Breast epithelium (tissue), 4 donors: ENCODE measurements around the gene PRDM2. TPM values are rescaled to one million over a fixed set of nuclear protein-coding genes. Genes with fewer than 3 reads are reported as not detected.
"Not testable (repeated sequence)": the region's sequence is repeated elsewhere in the genome, so short reads cannot be mapped to it uniquely, and the experiment has no call there.

ENCODE experiments used
- DNase-seq, 2 donors: peaks; one replicate each; pipeline ENCODE4 v3.0.0-alpha.2; 2019; ENCODE audit warnings: low spot score in 2 of 2
- H3K27ac ChIP-seq, 2 donors: fragments of 200-600 bp; sonication (generic) in 1 of 2; one replicate each; pipeline ENCODE4 v1.5.1; 2016 to 2019; ENCODE audit warnings: mild to moderate bottlenecking in 1 of 2
- H3K27me3 ChIP-seq, 2 donors: fragments of 200-600 bp; sonication (generic) in 1 of 2; one replicate each; pipeline versions ENCODE4 v1.5.1 to v1.6.0; 2017 to 2019; ENCODE audit warnings: control low read depth in 1 of 2, mild to moderate bottlenecking in 1 of 2
- H3K36me3 ChIP-seq: fragments of 200-600 bp; one replicate; pipeline ENCODE4 v1.5.1; 2019
- H3K4me1 ChIP-seq, 2 donors: fragments of 200-600 bp; sonication (generic); one replicate each; pipeline ENCODE4 v1.5.1; 2016 to 2019; ENCODE audit warnings: control low read depth in 1 of 2
- H3K4me3 ChIP-seq, 3 donors: fragments of 200-600 bp; sonication (generic); 1 replicate in 2 of 3; 2 replicates in 1 of 3; pipeline ENCODE4 v1.5.1; 2016 to 2019; ENCODE audit warnings: mild to moderate bottlenecking in 3 of 3, moderate library complexity in 2 of 3
- H3K9me3 ChIP-seq, 2 donors: fragments of 200-600 bp; sonication (generic) in 1 of 2; one replicate each; pipeline ENCODE4 v1.5.1; 2016 to 2019; ENCODE audit warnings: control low read depth in 1 of 2
- POLR2A ChIP-seq: fragments of 450-650 bp; IDR thresholded peaks from one replicate; pipeline ENCODE4 v1.6.1; 2016; ENCODE audit warnings: antibody characterized with exemption, mild to moderate bottlenecking, moderate library complexity
- POLR2AphosphoS5 ChIP-seq, 3 donors: sonication (generic); formaldehyde crosslinking; IDR thresholded peaks; one replicate each; pipeline ENCODE4 v1.6.1; 2017; ENCODE audit warnings: antibody characterized with exemption in 3 of 3
- intact Hi-C: fragments of 100-400 bp; cut with DNase I; formaldehyde crosslinking; loops from one replicate; pipeline ENCODE4 v1.15.1; 2023; ENCODE audit warnings: low total_unique reads
- total RNA-seq, 3 donors: library from RNA; depleted of rRNA; stranded (reverse); fragments of >200 nt; gene quantifications; one replicate each; pipeline ENCODE4 v1.1.0, GENCODE V29; 2016
- TF ChIP-seq, protein P1 (sequence below), 3 donors: fragments of 450-650 bp; IDR thresholded peaks; one replicate each; pipeline ENCODE4 v1.5.1; 2016 to 2017; ENCODE audit warnings: antibody characterized with exemption in 3 of 3, mild to moderate bottlenecking in 3 of 3, moderate library complexity in 3 of 3

PRDM2 gene
- total RNA-seq, 3 donors from 2014 or later = 45.6 to 57.1 (median 47.2) TPM

DNA sequence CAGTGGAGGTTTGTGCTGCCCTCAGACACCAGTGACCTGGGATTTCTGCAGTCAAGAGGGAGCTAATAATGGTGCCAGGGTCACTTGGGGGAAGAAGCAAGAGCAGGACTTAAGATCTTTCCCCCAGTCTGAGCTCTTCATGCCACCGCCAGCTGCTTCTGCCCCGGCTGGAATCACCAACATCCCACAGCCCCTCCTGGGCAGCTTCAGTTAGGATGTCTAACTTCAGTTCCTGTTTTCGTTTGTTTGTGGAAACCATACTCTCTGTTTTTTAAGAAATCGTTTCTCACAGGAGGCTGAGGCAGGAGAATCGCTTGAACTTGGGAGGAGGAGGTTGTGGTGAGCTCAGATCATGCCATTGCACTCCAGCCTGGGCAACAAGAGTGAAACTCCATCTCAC lies 25.6 kb upstream of the PRDM2 start:
- intact Hi-C loops = no loop called here

DNA sequence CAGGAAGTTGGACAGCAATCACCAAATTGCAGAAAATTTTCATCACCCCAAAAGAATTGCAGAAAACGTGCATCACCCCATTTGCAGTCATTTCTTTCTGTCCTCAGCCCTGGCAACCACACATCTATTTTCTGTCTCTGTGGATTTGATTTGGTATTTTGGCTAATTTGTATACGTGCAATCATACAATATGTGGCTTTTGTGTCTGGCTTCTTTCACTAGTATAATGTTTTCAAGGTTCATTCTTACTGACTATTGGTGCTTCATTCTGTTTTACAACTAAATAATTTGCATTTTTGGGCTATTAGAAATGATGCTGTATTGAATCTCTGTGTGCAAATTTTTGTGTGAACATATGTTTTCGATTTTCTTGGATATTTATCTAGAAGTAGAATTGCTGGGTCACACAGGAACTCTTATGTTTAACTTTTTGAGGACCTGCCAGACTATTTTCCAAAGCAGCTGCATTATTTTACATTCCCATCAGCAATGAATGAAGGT lies 24.8 kb upstream of the PRDM2 start:
- intact Hi-C loops = no loop called here
- Histone ChIP-seq H3K27ac (no peak overlapping the region), H3K4me3 (no peak overlapping the region), H3K9me3 (no peaks in the 10 kb centered on the region), H3K27me3 (no peaks in the 10 kb centered on the region), H3K4me1 (no peaks in the 10 kb centered on the region), H3K36me3 (no peaks in the 10 kb centered on the region)
- no peak for DNase-seq
- TF ChIP-seq POLR2A (no peak), POLR2AphosphoS5 (IDR thresholded peaks at IDR 0.05) (no peak)
- TF ChIP-seq, protein P1, sequence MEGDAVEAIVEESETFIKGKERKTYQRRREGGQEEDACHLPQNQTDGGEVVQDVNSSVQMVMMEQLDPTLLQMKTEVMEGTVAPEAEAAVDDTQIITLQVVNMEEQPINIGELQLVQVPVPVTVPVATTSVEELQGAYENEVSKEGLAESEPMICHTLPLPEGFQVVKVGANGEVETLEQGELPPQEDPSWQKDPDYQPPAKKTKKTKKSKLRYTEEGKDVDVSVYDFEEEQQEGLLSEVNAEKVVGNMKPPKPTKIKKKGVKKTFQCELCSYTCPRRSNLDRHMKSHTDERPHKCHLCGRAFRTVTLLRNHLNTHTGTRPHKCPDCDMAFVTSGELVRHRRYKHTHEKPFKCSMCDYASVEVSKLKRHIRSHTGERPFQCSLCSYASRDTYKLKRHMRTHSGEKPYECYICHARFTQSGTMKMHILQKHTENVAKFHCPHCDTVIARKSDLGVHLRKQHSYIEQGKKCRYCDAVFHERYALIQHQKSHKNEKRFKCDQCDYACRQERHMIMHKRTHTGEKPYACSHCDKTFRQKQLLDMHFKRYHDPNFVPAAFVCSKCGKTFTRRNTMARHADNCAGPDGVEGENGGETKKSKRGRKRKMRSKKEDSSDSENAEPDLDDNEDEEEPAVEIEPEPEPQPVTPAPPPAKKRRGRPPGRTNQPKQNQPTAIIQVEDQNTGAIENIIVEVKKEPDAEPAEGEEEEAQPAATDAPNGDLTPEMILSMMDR (IDR thresholded peaks at IDR 0.05) = no peak

More for the DNA sequence above, 25.6 kb upstream of the PRDM2 start:
- no peak overlapping the region for H3K4me3 ChIP-seq
- H3K27me3 ChIP-seq = no peaks in the 10 kb centered on the region
- TF ChIP-seq POLR2A (no peak), POLR2AphosphoS5 (IDR thresholded peaks at IDR 0.05) (no peak)
- TF ChIP-seq, protein P1 (IDR thresholded peaks at IDR 0.05) = no peak
- no peaks in the 10 kb centered on the region for H3K9me3 ChIP-seq
- no peak overlapping the region for H3K27ac ChIP-seq
- no peaks in the 10 kb centered on the region for H3K36me3 ChIP-seq
- no peaks in the 10 kb centered on the region for H3K4me1 ChIP-seq
- no peak for DNase-seq

DNA sequence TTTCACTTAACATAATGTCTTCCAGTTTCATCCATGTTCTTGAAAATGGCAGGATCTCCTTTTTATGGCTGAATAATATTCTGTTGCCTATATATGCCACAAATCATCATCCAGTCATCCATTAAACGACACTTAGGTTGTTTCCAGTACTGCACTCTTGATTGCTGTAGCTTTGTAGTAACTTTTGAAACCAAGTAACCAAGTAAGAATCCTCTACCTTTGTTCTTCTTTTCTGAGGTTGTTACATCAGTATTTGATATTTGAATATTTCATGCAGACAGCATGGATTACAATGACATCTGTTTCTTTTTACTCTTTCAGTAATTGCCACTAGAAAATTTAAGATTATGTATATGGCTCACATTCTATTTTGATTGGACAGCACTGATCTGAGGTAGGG lies 22.1 kb upstream of the PRDM2 start:
- Histone ChIP-seq H3K9me3 (no peaks in the 10 kb centered on the region), H3K27me3 (no peaks in the 10 kb centered on the region), H3K4me3 (no peak overlapping the region), H3K27ac (no peak overlapping the region), H3K36me3 (no peaks in the 10 kb centered on the region), H3K4me1 (no peaks in the 10 kb centered on the region)
- DNase-seq = no peak
- TF ChIP-seq POLR2AphosphoS5 (IDR thresholded peaks at IDR 0.05) (no peak), POLR2A (no peak)
- TF ChIP-seq, protein P1 (IDR thresholded peaks at IDR 0.05) = no peak
- intact Hi-C loops = no loop called here

DNA sequence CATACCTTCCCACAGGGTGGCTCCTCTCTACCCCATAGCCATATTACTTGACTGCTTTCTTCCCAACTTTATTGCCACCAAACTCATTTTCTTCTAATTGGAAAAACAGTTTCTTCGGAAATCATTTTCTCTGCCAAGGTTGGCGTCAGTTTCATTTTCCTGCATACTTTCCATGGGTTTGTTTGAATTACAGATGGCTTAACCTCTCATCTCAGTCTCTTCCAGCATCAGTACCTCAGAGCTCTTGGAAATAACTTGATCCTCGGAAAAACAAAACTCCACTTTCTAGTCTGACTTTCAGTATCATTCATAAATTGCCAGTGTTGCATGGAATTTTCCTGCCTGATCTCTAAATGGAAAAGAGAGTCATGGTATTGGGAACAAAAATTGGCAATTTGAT lies 20.3 kb upstream of the PRDM2 start:
- H3K36me3 ChIP-seq = no peaks in the 10 kb centered on the region
- no peak for DNase-seq
- no peaks in the 10 kb centered on the region for H3K27me3 ChIP-seq
- H3K4me3 ChIP-seq = no peak overlapping the region
- no peak for TF ChIP-seq POLR2AphosphoS5 (IDR thresholded peaks at IDR 0.05)
- TF ChIP-seq, protein P1 (IDR thresholded peaks at IDR 0.05) = no peak
- TF ChIP-seq POLR2A = no peak
- no peaks in the 10 kb centered on the region for H3K4me1 ChIP-seq
- no peaks in the 10 kb centered on the region for H3K9me3 ChIP-seq
- H3K27ac ChIP-seq = no peak overlapping the region
- intact Hi-C loops = no loop called here

DNA sequence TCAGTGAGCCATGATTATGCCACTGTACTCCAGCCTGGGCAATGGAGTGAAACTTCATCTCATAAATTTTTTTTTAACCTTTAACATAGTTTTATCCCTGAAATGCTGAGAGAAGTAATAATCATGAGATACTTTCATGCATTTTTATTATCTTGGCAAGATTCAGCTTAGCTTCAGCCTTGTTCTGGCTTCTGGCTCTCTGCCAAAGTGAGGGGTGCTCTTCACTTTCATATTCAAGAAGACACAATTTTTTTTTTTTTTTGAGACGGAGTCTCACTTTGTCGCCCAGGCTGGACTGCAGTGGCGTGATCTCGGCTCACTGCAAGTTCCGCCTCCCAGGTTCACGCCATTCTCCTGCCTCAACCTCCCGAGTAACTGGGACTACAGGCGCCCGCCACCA lies 19.4 kb upstream of the PRDM2 start:
- H3K27ac ChIP-seq, H3K9me3 ChIP-seq, H3K36me3 ChIP-seq, H3K27me3 ChIP-seq, H3K4me1 ChIP-seq, DNase-seq, H3K4me3 ChIP-seq, intact Hi-C loops: not testable (repeated sequence)

DNA sequence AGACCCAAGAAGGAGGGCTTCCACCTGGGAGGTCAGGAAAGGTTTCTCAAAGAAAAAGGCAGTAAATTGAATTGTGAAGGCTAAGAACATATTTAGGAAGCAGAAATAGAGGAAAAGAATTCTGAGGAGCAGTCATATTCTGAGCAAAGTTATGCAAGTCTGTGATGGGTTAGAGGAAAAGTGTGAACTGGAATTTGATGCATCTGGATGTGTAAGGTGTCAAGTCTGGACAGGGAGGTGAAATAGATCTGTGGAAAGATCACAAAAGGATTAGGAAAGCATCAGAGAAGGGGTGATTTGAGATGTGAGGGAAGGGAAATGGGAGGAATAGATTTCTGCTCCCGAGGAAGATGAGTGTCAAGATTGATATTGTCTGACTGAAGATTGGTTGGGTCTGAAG lies 18.1 kb upstream of the PRDM2 start:
- Histone ChIP-seq H3K9me3 (no peaks in the 10 kb centered on the region), H3K27me3 (no peaks in the 10 kb centered on the region), H3K4me3 (no peak overlapping the region), H3K36me3 (no peaks in the 10 kb centered on the region), H3K4me1 (no peaks in the 10 kb centered on the region), H3K27ac (no peak overlapping the region)
- intact Hi-C loops = no loop called here
- DNase-seq = no peak
- TF ChIP-seq, protein P1 (IDR thresholded peaks at IDR 0.05) = no peak
- TF ChIP-seq POLR2A (no peak), POLR2AphosphoS5 (IDR thresholded peaks at IDR 0.05) (no peak)
